ENCODE measurements around the gene CCHCR1.

- TF ChIP-seq CTCF (IDR thresholded peaks at IDR 0.05) (no peak), POLR2A (IDR thresholded peaks at IDR 0.05) (no peak)
Measured at GRCh38 chr6:31161216-31162126, 3.9 kb upstream of the CCHCR1 start.

Data from esophagus squamous epithelium (tissue), 4 donors.